GM12878 (cell line): Measurements from ENCODE around the gene SNAP47. TPM values are rescaled to one million over a fixed set of nuclear protein-coding genes. Genes with fewer than 3 reads are reported as not detected.

ENCODE experiments used
- ATAC-seq: fragments of 200-7000 bp; cut with Tn5 transposase; 3 replicates; pipeline ENCODE4 v1.9.1; 2020; ENCODE audit warnings: mild to moderate bottlenecking, moderate library complexity
- BruUV-seq: library from RNA; stranded (reverse); fragments of 400-500 nt; replicated peaks from 2 replicates; lab custom pipeline; 2021; lab: Mats Ljungman, UMichigan
- CTCF ChIA-PET: fragments of 300-600 bp; sonication (Branson Sonifier 250); formaldehyde crosslinking; extraction: SDS; loops from one replicate; lab custom pipeline; 2021; ENCODE audit warnings: inconsistent platforms; lab: Yijun Ruan, JAX
- POLR2A ChIA-PET: fragments of 350-600 bp; formaldehyde crosslinking; extraction: SDS; loops from one replicate; lab custom pipeline; 2021; ENCODE audit warnings: inconsistent platforms; lab: Charles Lee
- RAD21 ChIA-PET: fragments of 300-600 bp; sonication (Branson Sonifier 250); formaldehyde crosslinking; loops from one replicate; lab custom pipeline; 2023; ENCODE audit warnings: antibody characterized with exemption; ENCODE audit not compliant: unreplicated experiment; lab: Charles Lee
- SMC1A ChIA-PET: fragments of 300-600 bp; sonication (Branson Sonifier 250); formaldehyde crosslinking; loops from one replicate; lab custom pipeline; 2023; ENCODE audit not compliant: unreplicated experiment, uncharacterized antibody; lab: Charles Lee
- DNase-seq: peaks from one replicate; pipeline ENCODE4 v3.0.0-alpha.2; 2011; ENCODE audit warnings: low read depth, low spot score
- FAIRE-seq: peaks from 3 replicates; lab custom pipeline; 2011; peaks lifted over from hg19 to GRCh38; lab: Jason Lieb, UNC
- H2AFZ ChIP-seq: 2 replicates; pipeline ENCODE4 v1.6.0; 2011; ENCODE audit warnings: low read depth, low read length, control low read depth; ENCODE audit not compliant: control insufficient read depth
- H3K27ac ChIP-seq: 2 replicates; pipeline ENCODE4 v1.5.1; 2011; ENCODE audit warnings: control low read depth; ENCODE audit not compliant: control insufficient read depth, insufficient read depth
- H3K27me3 ChIP-seq, 2 experiments: replicated peaks in 1 of 2; 2 replicates each; pipeline versions ENCODE4 v1.6.0 to v1.6.1; 2011; ENCODE audit warnings: low read length in 1 of 2; ENCODE audit not compliant: control insufficient read depth in 2 of 2, insufficient read depth in 2 of 2
- H3K36me3 ChIP-seq, 2 experiments: 2 replicates each; pipeline ENCODE4 v1.5.1; 2011; ENCODE audit warnings: low read length in 1 of 2; ENCODE audit not compliant: control insufficient read depth in 2 of 2, insufficient read depth in 2 of 2
- H3K4me1 ChIP-seq: 2 replicates; pipeline ENCODE4 v1.6.1; 2011; ENCODE audit warnings: mild to moderate bottlenecking, low read length, moderate library complexity, mixed read lengths; ENCODE audit not compliant: control insufficient read depth, insufficient read depth
- H3K4me2 ChIP-seq: 2 replicates; pipeline ENCODE4 v1.6.0; 2011; ENCODE audit warnings: control low read depth; ENCODE audit not compliant: control insufficient read depth, insufficient read depth
- H3K4me3 ChIP-seq: fragments of 200-600 bp; sonication (generic); 2 replicates; pipeline ENCODE4 v1.5.1; 2016
- H3K79me2 ChIP-seq: 2 replicates; pipeline ENCODE4 v1.6.0; 2011; ENCODE audit warnings: low read length; ENCODE audit not compliant: control insufficient read depth, insufficient read depth
- H3K9ac ChIP-seq: 2 replicates; pipeline ENCODE4 v1.8.0; 2011; ENCODE audit warnings: low read length, control low read depth, mixed read lengths; ENCODE audit not compliant: control insufficient read depth, insufficient read depth
- H3K9me3 ChIP-seq: replicated peaks from 3 replicates; pipeline ENCODE4 v1.5.1; 2011; ENCODE audit warnings: mild to moderate bottlenecking, low read length; ENCODE audit not compliant: control insufficient read depth, insufficient read depth
- H4K20me1 ChIP-seq: 2 replicates; pipeline ENCODE4 v1.6.0; 2011; ENCODE audit not compliant: control insufficient read depth, insufficient read depth
- BCL11A ChIP-seq: IDR thresholded peaks from 2 replicates; pipeline ENCODE4 v1.6.1; 2011; ENCODE audit warnings: low read depth, low read length
- CBFB ChIP-seq: IDR thresholded peaks from 2 replicates; pipeline ENCODE4 v1.6.1; 2016; ENCODE audit warnings: antibody characterized with exemption, low read depth
- CUX1 ChIP-seq: IDR thresholded peaks from 2 replicates; pipeline ENCODE4 v1.6.1; 2012; ENCODE audit warnings: improper control_type of control experiment, low read depth, low read length; ENCODE audit not compliant: insufficient replicate concordance
- NR2F1 ChIP-seq: fragments of 450-650 bp; conservative IDR thresholded peaks from 2 replicates; pipeline ENCODE4 v1.6.1; 2017; ENCODE audit warnings: mild to moderate bottlenecking
- PAX8 ChIP-seq: fragments of 450-650 bp; IDR thresholded peaks from 2 replicates; pipeline ENCODE4 v1.6.1; 2017; ENCODE audit warnings: mild to moderate bottlenecking, moderate library complexity
- POLR2AphosphoS2 ChIP-seq: IDR thresholded peaks from 2 replicates; pipeline ENCODE4 v1.6.1; 2011; ENCODE audit warnings: low read depth, mild to moderate bottlenecking, low read length, improper control_type of control experiment, moderate library complexity
- RFX5 ChIP-seq: IDR thresholded peaks from 2 replicates; pipeline ENCODE4 v1.6.1; 2011; ENCODE audit warnings: low read depth, low read length, improper control_type of control experiment
- SIX5 ChIP-seq: IDR thresholded peaks from 2 replicates; pipeline ENCODE4 v1.6.1; 2011; ENCODE audit warnings: mild to moderate bottlenecking, low read depth, low read length, moderate library complexity; ENCODE audit not compliant: severe bottlenecking
- SREBF2 ChIP-seq: IDR thresholded peaks from 2 replicates; pipeline ENCODE4 v1.6.1; 2012; ENCODE audit warnings: mild to moderate bottlenecking, low read length
- ZBED1 ChIP-seq: IDR thresholded peaks from 2 replicates; pipeline ENCODE4 v1.6.1; 2016; ENCODE audit warnings: borderline replicate concordance
- ZNF217 ChIP-seq: fragments of 450-650 bp; IDR thresholded peaks from 2 replicates; pipeline ENCODE4 v1.6.1; 2017; ENCODE audit warnings: antibody characterized with exemption, mild to moderate bottlenecking
- ZNF592 ChIP-seq: fragments of 450-650 bp; IDR thresholded peaks from 2 replicates; pipeline ENCODE4 v1.6.1; 2017; ENCODE audit warnings: mild to moderate bottlenecking, moderate library complexity
- ZZZ3 ChIP-seq: IDR thresholded peaks from 2 replicates; pipeline ENCODE4 v1.6.1; 2011; ENCODE audit warnings: low read depth; ENCODE audit not compliant: control insufficient read depth, insufficient read length
- WGBS: methylation state at CpG from one replicate; pipeline ENCODE4 v1.1.6; 2016; ENCODE audit warnings: low lambda C conversion rate; ENCODE audit not compliant: insufficient replicate concordance, insufficient coverage; ENCODE audit errors: missing lambda C conversion rate; 5-methylcytosine and 5-hydroxymethylcytosine counted together
- in situ Hi-C: fragments of 300-500 bp; cut with MboI; formaldehyde crosslinking; loops from 9 replicates; pipeline ENCODE4 v1.14.3; 2018; ENCODE audit warnings: mixed read lengths
- intact Hi-C: fragments of 100-400 bp; cut with micrococcal nuclease; formaldehyde crosslinking; loops from one replicate; pipeline ENCODE4 v1.14.2; 2022; ENCODE audit not compliant: unreplicated experiment
- polyA plus RNA-seq, 11 experiments: library from polyadenylated mRNA; depleted of rRNA in 4 of 11; unstranded in 6 of 11; stranded (reverse) in 5 of 11; fragments of >200 nt; fragmentation: Nextera tagmentation in 4 of 11; fragmentation: Illumina TruSeq in 1 of 11; extraction: Ambion mirVana in 4 of 11; extraction: Trizol in 1 of 11; gene quantifications; 1 replicate in 1 of 11; 2 replicates in 10 of 11; pipeline versions ENCODE4 v1.2.1 to v1.2.3, GENCODE V29; 2011 to 2016; ENCODE audit warnings: inconsistent platforms in 2 of 11, missing spikeins in 2 of 11, low read depth in 1 of 11
- total RNA-seq, 4 experiments: library from RNA; depleted of rRNA in 3 of 4; stranded (reverse); fragments of >200 nt in 3 of 4; fragmentation: Illumina TruSeq in 1 of 4; extraction: Trizol in 1 of 4; gene quantifications; 2 replicates each; pipeline versions ENCODE4 v1.2.1 to v1.2.3, GENCODE V29; 2013 to 2021

The SNAP47 gene
- total and polyA plus RNA-seq, 10 of the 15 experiments (the other 5 are each of a cell fraction or from before 2014, with no cell fraction given): 1.3 to 39.6 (median 25.2) TPM

GRCh38 chr1:227718932-227719331 lies 16.3 kb upstream of the SNAP47 start (continued):
- TF ChIP-seq CUX1: no peak
- no peak for TF ChIP-seq POLR2AphosphoS2
- no peak for TF ChIP-seq CBFB
- no peak for TF ChIP-seq ZBED1
- TF ChIP-seq SREBF2: no peak
- TF ChIP-seq SIX5: no peak
- TF ChIP-seq, all 136 proteins: peak for 0

- Histone ChIP-seq H3K79me2 (no peaks in the 10 kb centered on the region), H3K9ac (no peak overlapping the region), H2AFZ (no peak overlapping the region), H3K27me3 (no peaks in the 10 kb centered on the region), H3K9me3 (peaks cover 14% of the 10 kb centered on the region; the same call in 2 of the 3 replicates), H3K4me2 (no peak overlapping the region), H3K36me3 (no peaks in the 10 kb centered on the region), H4K20me1 (no peaks in the 10 kb centered on the region), H3K27ac (no peak overlapping the region), H3K4me1 (peaks cover 14% of the 10 kb centered on the region), H3K4me3 (no peak overlapping the region)
- WGBS: 41% methylated on average over 1 of the region's 1 CpG
- no TSS peak for BruUV-seq
- CTCF ChIA-PET: interaction anchor here (0.7 to 1.2 kb wide), 2 partner anchors 156 to 230 kb away, joined by 3 read pairs; no protein-coding TSS in a partner anchor
- intact Hi-C loops: loop anchor here (10.0 kb wide), 1 partner anchor 239 kb away; no protein-coding TSS in a partner anchor
- SMC1A ChIA-PET: no interaction called here
- DNase-seq (no peak), FAIRE-seq (no peak), ATAC-seq (no peak)
- POLR2A ChIA-PET: no interaction called here
- RAD21 ChIA-PET: no interaction called here
- in situ Hi-C loops: no loop called here
- no peak for TF ChIP-seq ZZZ3
- no peak for TF ChIP-seq RFX5
- TF ChIP-seq BCL11A: no peak
- no peak for TF ChIP-seq ZNF217
- no peak for TF ChIP-seq SREBF2
- TF ChIP-seq NR2F1: no peak
- no peak for TF ChIP-seq ZNF592
- TF ChIP-seq PAX8: no peak
These were observed 11.8 kb upstream of the SNAP47 start for GRCh38 chr1:227723474-227723873.
